NCI-H524 treated with DMSO at 0.1 percent for 48 hours (cell line): ENCODE results near the gene SMCO3.
"Not testable (repeated sequence)": the region's sequence is repeated elsewhere in the genome, so short reads cannot be mapped to it uniquely, and the experiment has no call there.

Experiments
- DNase-seq: peaks from one replicate; lab custom pipeline; 2025; lab: John Stamatoyannopoulos, UW

The SMCO3 gene

GRCh38 chr12:14774906-14775635 is 38.9 kb downstream of the SMCO3 start:
- no peak for DNase-seq

DNA sequence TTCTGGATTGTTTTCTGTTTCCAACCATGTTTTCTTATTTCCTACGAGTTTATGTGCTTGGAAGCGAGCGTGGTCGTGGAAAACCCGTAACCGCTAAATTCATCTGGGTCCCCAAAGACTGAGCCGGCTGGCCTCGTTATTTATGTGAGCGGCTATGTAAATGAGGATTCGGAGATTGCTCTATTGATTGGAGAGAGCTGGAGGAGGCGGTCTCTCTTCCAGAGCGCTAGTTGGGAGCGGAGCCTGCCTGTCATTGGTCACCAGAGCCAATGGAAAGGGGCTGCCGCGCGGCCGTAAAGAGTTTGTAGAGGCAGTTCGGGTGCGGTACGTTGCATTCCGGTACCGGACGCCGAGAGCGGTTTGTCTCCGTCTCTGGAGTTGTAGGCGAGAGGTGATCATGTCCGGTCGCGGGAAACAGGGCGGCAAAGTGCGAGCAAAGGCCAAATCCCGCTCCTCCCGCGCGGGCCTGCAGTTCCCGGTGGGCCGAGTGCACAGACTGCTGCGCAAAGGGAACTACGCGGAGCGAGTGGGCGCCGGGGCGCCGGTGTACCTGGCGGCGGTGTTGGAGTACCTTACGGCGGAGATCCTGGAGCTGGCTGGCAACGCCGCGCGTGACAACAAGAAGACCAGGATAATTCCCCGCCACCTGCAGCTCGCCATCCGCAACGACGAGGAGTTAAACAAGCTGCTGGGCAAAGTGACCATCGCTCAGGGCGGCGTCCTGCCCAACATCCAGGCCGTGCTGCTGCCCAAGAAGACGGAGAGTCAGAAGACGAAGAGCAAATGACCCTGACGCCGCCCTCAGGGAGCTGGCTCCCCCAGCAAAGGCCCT is 39.7 kb downstream of the SMCO3 start:
- peak; percentile 49 for DNase-seq

DNA sequence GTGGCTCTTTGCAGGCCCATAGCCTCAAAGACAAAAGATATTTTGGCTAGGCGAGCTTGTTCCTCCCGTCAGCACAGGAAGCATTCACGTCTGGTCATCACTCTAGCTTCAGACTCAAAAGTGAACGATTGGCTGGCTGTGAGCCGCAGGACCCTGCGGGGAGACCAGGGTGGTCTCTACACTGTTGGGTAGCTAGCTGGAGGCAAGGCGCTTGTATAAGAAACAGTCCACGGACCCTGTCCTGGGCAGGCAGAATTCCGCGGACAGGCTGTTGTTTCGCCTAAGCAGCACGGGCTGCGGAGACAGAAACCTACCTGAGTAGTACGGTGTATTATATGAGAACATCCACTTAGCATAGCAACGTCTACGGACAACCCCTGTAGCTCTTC is 40.3 kb downstream of the SMCO3 start:
- DNase-seq = no peak

DNA sequence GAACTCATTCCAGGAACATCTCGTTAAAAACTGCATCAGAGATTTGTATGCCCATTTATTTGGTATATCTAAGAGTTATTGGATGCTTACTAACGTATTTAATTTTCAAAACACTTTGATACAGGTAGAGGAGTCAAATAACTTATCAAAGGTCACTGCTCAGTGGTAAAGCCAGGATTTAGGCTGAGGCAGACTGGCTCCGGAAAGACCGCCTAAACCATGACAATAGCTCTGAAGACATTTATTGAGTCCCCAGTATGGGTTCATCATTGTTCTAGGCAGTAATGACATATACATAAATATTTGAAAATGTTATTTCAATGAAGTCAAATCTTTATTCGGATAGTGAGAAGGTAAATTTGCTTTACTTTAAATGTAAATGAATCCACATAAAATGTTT is 41.0 kb downstream of the SMCO3 start:
- no peak for DNase-seq

DNA sequence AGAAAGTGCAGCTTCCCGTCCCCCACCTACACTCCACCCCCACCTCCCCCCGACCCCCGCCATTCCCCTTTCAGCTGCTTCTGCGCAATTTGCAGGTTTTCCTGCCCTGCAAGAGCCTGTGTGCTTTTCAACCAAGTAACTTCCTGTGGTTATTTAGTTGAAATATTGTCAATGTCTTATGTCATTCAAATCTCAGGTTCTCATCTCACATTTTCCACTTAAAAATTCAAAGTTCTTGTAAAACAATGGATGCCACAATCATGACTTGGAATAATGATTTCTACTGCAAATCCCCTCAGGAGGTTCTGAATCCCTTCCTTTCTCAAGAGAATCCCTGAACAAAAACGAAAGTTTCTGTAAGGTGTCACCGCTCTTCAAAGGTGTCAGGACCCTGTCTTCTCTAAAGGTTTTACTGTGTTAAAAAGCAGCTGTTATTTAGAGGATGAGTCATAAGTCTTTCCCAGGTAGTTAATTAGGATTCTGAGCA is 42.3 kb downstream of the SMCO3 start:
- DNase-seq = no peak

- DNase-seq = peak; percentile 71
Observed at GRCh38 chr12:14770496-14771461, 43.2 kb downstream of the SMCO3 start.

DNA sequence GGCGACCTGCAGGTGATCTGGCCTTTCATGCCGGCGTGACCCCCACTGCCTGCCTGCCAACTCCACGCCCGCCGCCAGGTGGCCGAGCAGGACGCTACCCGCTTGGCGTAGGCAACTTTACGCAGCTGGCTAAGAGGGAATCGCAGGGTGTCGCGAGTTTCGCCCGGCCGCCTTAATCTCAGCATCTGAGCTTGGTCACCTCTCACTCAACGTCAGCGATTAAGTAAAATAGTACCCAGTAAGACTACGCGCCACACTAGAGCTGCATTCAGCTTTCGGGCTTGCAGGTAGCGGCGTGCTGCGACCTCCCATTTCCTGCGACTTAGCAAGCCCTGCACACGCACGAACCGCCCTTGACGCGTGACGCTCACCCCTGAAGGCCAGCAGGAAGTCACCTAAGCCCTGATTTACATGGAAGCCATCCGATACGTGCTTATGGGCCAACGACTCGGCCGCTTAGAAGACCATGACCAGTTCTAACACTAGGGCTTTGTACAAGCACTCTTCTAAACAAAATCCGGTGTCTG is 44.0 kb downstream of the SMCO3 start:
- peak; percentile 44 for DNase-seq

- no peak for DNase-seq
Observed at GRCh38 chr12:14769466-14769968, 44.5 kb downstream of the SMCO3 start.

- DNase-seq = no peak
Observed at GRCh38 chr12:14768823-14769405, 45.1 kb downstream of the SMCO3 start.

DNA sequence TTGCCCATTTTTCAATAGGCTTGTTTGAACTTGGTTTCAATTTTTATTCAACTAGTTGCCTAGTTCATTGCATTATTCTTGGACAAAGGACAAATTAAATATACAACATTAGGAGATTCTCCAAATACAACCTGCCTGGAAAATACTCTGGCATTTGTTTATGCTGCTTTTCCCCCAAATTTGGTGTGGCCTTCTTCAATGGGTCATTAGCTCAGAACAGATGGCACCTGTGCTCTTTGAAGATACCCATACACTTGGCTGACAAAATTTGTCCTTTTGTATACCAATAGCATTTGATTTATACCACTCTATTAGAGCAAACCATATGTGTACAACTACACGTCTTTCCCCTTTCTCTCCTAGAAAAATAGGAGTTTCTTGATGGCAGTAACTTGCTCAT is 46.4 kb downstream of the SMCO3 start:
- no peak for DNase-seq

DNA sequence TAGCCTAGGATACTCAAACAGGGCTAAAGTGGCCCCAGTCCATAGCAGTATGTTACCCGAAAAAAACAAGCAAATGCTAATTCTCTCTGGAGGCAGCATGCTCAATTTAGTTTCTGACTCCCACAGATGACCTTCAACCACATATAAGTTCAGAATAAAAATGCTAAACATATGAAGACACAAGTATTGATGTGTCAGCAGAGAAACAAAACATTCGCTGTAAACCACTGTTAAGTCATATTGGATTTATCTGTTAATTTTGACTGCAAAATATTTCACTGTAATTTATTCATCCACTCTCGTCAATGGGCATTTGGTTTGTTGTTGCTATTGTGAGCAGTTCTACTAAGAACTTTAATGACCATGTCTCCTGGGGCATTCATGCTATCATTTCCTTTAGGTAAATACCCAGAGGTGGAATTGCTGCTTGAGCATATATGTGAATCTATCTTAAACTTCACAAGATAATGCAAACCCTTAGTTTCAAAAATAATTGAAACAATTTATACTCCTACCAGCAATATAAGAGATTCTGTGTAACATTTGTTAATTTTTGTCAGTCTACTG is 47.2 kb downstream of the SMCO3 start:
- no peak for DNase-seq

GRCh38 chr12:14766020-14766419 is 48.0 kb downstream of the SMCO3 start:
- DNase-seq = not testable (repeated sequence)

DNA sequence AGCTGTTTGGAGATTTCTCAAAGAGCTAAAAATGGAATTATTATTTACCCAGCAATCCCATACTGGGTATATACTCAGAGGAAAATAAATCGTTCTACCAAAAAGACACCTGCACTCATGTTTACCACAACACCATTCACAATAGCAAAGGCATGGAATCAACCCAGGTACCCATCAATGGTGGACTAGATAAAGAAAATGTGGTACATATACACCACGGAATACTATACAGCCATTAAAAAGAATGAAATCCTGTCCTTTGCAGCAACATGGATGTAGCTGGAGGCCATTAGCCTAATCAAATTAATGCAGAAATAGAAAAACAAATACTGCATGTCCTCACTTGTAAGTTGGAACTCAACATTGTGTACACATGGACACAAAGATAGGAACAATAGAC is 48.6 kb downstream of the SMCO3 start:
- DNase-seq = no peak

GRCh38 chr12:14759711-14760280 is 54.2 kb downstream of the SMCO3 start:
- DNase-seq = not testable (repeated sequence)

DNA sequence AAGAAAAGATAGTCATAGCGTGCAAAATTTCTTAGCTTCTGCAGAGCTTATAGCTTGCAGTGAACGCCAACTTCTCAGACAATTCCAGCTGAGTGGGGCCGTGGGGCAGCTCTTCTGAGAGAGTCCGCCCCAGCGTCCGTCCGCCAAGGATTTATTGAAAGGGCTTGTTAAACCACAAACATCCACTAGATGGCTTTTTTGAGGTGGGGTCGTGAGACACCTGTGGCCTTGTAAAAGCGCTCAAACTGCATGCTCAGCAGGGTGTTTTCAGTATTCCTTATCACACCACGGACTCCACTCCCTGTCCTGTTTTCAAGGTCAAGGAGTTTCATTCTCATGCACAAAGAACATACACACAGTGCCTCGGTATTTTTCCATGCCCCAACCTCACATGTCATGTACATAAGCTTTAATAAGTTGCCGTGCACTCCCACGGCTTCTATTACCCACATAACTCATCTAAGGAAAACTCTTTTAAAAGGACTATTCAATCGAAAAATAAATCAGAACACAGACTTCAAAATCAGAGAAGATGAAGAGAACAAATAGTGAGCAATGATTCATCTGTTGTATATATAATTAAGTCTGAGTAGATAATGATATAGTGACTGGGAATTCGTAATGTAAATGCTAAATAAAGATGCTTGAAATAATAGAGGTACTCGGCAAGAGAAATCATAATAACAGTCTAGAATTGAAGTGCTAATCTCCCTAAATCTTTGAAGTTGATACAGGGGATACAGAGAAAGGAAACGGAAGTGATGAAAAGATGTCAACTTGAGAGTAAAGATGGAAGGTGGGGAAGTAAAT is 57.4 kb downstream of the SMCO3 start:
- DNase-seq = no peak
